ENCODE measurements around the gene ISM1.

GRCh38 chr20:13220904-13221297 is at the start of gene ISM1:
- TF ChIP-seq CTCF (IDR thresholded peaks at IDR 0.05) (no peak), POLR2A (IDR thresholded peaks at IDR 0.05) (no peak)
